NCI-H1436 treated with DMSO at 0.1 percent for 48 hours (cell line): ENCODE results near the gene ANKRD60.

Experiments used
- DNase-seq: peaks from one replicate; lab custom pipeline; 2025; lab: John Stamatoyannopoulos, UW

The ANKRD60 gene

DNA sequence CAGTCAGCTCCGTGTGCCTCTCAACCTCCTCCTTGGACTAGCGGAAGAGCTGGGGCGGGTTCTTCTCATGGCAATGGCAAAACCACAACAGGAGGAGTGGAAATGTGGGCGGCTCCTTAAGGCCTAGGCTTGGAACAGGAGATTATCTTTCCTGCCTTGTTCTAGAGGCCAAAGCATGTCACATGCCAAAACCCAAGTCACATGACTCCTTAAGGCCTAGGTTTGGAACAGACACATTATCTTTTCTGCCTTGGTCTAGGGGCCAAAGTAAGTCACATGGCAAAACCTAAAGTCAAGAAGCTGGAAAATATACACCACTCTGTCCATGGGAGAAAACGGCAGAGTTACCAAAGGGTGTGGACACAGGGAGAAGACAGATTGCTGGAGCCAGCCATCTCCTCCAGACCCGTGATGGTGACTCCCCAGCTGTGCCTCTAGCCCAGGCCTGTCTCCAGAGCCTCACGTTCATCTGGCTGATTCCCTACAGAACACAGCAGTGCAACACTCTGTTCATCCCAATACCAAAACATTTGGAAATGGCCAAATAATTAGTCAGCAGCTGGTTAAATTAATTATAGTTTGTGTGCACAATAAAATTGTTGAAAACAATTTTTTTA, 34.2 kb downstream of the ANKRD60 start:
- no peak for DNase-seq

GRCh38 chr20:58192567-58192966, 35.9 kb downstream of the ANKRD60 start:
- no peak for DNase-seq

- DNase-seq: no peak
These were observed 36.4 kb downstream of the ANKRD60 start for GRCh38 chr20:58192065-58192464.

DNA sequence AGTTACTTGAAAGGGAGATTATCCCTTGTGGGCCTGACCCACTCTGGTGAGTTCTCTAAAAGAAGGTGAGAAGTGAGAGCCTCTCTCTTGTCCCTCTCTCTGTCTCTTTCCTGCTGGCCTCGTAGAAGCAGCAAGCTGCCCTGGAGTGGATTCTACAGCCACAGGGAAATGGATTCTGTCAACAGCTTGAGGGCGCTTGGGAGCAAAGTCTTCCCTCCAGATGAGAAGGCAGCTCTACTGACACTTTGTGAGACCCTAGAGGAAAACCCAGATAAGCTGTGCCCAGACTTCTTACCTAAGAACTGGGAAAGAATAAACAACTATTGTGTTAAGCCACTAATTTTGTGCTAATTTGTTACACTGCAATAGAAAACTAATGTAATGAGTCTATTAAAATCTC, 39.9 kb downstream of the ANKRD60 start:
- no peak for DNase-seq

GRCh38 chr20:58184984-58185383, 43.5 kb downstream of the ANKRD60 start:
- DNase-seq: no peak

GRCh38 chr20:58184063-58184462, 44.4 kb downstream of the ANKRD60 start:
- DNase-seq: no peak

- DNase-seq: no peak
These were observed 45.8 kb downstream of the ANKRD60 start for GRCh38 chr20:58182521-58183140.

GRCh38 chr20:58179432-58180099, 48.9 kb downstream of the ANKRD60 start:
- DNase-seq: no peak

GRCh38 chr20:58179083-58179431, 49.4 kb downstream of the ANKRD60 start:
- DNase-seq: no peak

GRCh38 chr20:58177799-58178198, 50.7 kb downstream of the ANKRD60 start:
- DNase-seq: no peak

- DNase-seq: no peak
These were observed 52.6 kb downstream of the ANKRD60 start for GRCh38 chr20:58175836-58176235.

- no peak for DNase-seq
These were observed 53.0 kb downstream of the ANKRD60 start for GRCh38 chr20:58175425-58175824.

- DNase-seq: no peak
These were observed 53.7 kb downstream of the ANKRD60 start for GRCh38 chr20:58174708-58175280.

GRCh38 chr20:58173930-58174707, 54.3 kb downstream of the ANKRD60 start:
- DNase-seq: no peak

GRCh38 chr20:58173091-58173490, 55.4 kb downstream of the ANKRD60 start:
- DNase-seq: no peak

- DNase-seq: no peak
These were observed 56.5 kb downstream of the ANKRD60 start for GRCh38 chr20:58171796-58172425.

- DNase-seq: no peak
These were observed 59.0 kb downstream of the ANKRD60 start for GRCh38 chr20:58169450-58169849.

DNA sequence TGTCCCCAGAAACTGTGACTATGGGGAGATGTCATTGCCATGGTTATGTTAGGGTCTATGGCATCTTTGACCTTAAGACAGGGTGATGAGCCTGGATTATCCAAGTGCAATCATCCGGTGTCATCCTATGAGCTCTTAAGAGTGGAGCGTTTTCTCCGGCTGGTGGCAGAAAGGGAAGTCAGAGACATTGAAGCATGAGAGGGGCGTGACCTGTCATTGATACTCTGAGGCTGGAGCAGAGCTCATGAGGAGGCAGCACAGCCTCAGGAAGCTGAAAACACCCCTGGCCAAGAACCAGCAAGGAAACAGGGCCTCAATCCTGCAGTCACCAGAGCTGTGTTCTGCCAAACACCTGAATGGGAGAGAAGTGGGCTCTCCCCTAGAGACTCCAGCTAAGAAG, 59.6 kb downstream of the ANKRD60 start:
- DNase-seq: no peak

GRCh38 chr20:58167759-58168158, 60.7 kb downstream of the ANKRD60 start:
- no peak for DNase-seq
